Peyer's patch (tissue), 4 donors: Measurements from ENCODE around the gene MBLAC2. TPM values are rescaled to one million over a fixed set of nuclear protein-coding genes. Genes with fewer than 3 reads are reported as not detected.

Source experiments
- DNase-seq, 3 donors: peaks; one replicate each; pipeline ENCODE4 v3.0.0-alpha.2; 2017 to 2019
- H3K27ac ChIP-seq, 4 donors: fragments of 200-600 bp; sonication (generic); one replicate each; pipeline ENCODE4 v1.5.1; 2016 to 2019
- H3K27me3 ChIP-seq, 2 donors: fragments of 200-600 bp; sonication (generic); one replicate each; pipeline ENCODE4 v1.5.1; 2019
- H3K36me3 ChIP-seq, 3 donors: fragments of 200-600 bp; sonication (generic); one replicate each; pipeline ENCODE4 v1.5.1; 2016 to 2019
- H3K4me1 ChIP-seq, 4 donors: fragments of 200-600 bp; sonication (generic); one replicate each; pipeline ENCODE4 v1.5.1; 2016 to 2019
- H3K4me3 ChIP-seq, 4 donors: fragments of 200-600 bp; sonication (generic); 1 replicate in 3 of 4; 2 replicates in 1 of 4; pipeline ENCODE4 v1.5.1; 2016 to 2019; ENCODE audit warnings: mild to moderate bottlenecking in 1 of 4
- H3K9me3 ChIP-seq, 4 donors: fragments of 200-600 bp; sonication (generic); one replicate each; pipeline ENCODE4 v1.5.1; 2016 to 2019; ENCODE audit warnings: mild to moderate bottlenecking in 1 of 4
- POLR2A ChIP-seq, 2 donors: fragments of 450-650 bp; IDR thresholded peaks; one replicate each; pipeline ENCODE4 v1.5.1; 2017; ENCODE audit warnings: antibody characterized with exemption in 2 of 2, mild to moderate bottlenecking in 2 of 2, moderate library complexity in 2 of 2
- total RNA-seq, 4 donors: library from RNA; depleted of rRNA; stranded (reverse); fragments of >200 nt; gene quantifications; one replicate each; pipeline ENCODE4 v1.1.0, GENCODE V29; 2016
- TF ChIP-seq, protein P1 (sequence below), 6 experiments: fragments of 450-650 bp in 4 of 6; fragments of 200-600 bp in 2 of 6; sonication (generic) in 1 of 6; IDR thresholded peaks; one replicate each; pipeline ENCODE4 v1.5.1; 2017 to 2019; ENCODE audit warnings: antibody characterized with exemption in 6 of 6, mild to moderate bottlenecking in 3 of 6, moderate library complexity in 1 of 6

The MBLAC2 gene
- total RNA-seq, 4 donors from 2014 or later: 4.1 to 8.1 (median 5.0) TPM

GRCh38 chr5:90477073-90477472 lies 2.5 kb upstream of the MBLAC2 start:
- H3K27ac ChIP-seq: no peak overlapping the region
- TF ChIP-seq, protein P1, sequence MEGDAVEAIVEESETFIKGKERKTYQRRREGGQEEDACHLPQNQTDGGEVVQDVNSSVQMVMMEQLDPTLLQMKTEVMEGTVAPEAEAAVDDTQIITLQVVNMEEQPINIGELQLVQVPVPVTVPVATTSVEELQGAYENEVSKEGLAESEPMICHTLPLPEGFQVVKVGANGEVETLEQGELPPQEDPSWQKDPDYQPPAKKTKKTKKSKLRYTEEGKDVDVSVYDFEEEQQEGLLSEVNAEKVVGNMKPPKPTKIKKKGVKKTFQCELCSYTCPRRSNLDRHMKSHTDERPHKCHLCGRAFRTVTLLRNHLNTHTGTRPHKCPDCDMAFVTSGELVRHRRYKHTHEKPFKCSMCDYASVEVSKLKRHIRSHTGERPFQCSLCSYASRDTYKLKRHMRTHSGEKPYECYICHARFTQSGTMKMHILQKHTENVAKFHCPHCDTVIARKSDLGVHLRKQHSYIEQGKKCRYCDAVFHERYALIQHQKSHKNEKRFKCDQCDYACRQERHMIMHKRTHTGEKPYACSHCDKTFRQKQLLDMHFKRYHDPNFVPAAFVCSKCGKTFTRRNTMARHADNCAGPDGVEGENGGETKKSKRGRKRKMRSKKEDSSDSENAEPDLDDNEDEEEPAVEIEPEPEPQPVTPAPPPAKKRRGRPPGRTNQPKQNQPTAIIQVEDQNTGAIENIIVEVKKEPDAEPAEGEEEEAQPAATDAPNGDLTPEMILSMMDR (IDR thresholded peaks at IDR 0.05): no peak
- no peak for TF ChIP-seq POLR2A (IDR thresholded peaks at IDR 0.05)
- no peak for DNase-seq

DNA sequence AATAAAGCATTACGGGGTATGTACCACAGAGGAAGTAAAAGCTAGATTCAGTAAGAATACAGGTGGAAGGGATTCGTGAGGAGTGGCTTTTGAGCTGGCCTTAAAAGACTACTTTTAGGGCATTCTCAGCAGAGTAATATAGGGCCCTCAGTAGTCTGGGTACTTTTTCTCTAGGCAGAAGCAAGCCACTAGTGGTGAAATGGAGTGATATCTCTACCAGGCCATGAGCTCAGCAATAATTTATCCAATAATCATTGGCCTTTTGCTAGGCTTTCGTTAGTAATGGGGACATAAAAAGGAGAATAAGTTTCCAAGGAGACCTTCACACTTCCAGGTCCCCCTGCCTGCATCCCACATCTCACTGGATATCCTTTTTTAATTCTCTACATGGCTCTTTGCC lies 1.8 kb upstream of the MBLAC2 start:
- peaks cover 0 to 11% (median 0%) of the 10 kb centered on the region in 4 donors for H3K4me1 ChIP-seq
- H3K27ac ChIP-seq: no peak overlapping the region
- H3K9me3 ChIP-seq: no peaks in the 10 kb centered on the region
- H3K36me3 ChIP-seq: no peaks in the 10 kb centered on the region
- DNase-seq: no peak
- no peak for TF ChIP-seq POLR2A (IDR thresholded peaks at IDR 0.05)
- TF ChIP-seq, protein P1 (IDR thresholded peaks at IDR 0.05): no peak
- H3K27me3 ChIP-seq: no peaks in the 10 kb centered on the region
- no peak overlapping the region for H3K4me3 ChIP-seq

More at GRCh38 chr5:90477073-90477472, 2.5 kb upstream of the MBLAC2 start:
- Histone ChIP-seq H3K4me3 (no peak overlapping the region), H3K4me1 (peaks cover 0 to 11% (median 0%) of the 10 kb centered on the region in 4 donors), H3K27me3 (no peaks in the 10 kb centered on the region), H3K36me3 (no peaks in the 10 kb centered on the region), H3K9me3 (no peaks in the 10 kb centered on the region)

DNA sequence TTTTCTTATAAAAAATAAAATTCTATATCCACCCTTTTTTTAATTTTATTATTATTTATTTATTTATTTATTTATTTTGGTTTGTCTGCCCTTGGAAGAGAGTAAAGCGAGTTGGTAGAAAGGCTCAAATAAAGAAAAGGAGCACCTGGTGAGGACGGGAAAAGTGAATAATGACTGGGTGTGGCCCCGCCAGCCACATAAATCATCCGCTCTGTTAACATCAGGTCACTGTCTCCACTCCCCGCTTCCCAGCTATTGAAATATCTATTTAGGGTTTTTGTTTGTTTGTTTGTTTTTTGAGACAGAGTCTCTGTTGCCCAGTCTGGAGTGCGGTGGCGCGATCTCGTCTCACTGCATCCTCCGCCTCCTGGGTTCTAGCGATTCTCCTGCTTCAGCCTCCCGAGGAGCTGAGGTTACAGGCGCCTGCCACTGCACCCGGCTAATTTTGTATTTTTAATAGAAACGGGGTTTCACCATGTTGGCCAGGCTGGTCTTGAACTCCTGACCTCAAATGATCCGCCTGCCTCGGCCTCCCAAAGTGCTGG lies 937 bp upstream of the MBLAC2 start:
- no peak for DNase-seq
- TF ChIP-seq POLR2A (IDR thresholded peaks at IDR 0.05): no peak
- TF ChIP-seq, protein P1 (IDR thresholded peaks at IDR 0.05): no peak
- Histone ChIP-seq H3K4me1 (peaks cover 0 to 11% (median 0%) of the 10 kb centered on the region in 4 donors), H3K27ac (no peak overlapping the region), H3K4me3 (peak overlapping the region in 1 of 4 donors; percentile 87), H3K9me3 (no peaks in the 10 kb centered on the region), H3K27me3 (no peaks in the 10 kb centered on the region), H3K36me3 (no peaks in the 10 kb centered on the region)

DNA sequence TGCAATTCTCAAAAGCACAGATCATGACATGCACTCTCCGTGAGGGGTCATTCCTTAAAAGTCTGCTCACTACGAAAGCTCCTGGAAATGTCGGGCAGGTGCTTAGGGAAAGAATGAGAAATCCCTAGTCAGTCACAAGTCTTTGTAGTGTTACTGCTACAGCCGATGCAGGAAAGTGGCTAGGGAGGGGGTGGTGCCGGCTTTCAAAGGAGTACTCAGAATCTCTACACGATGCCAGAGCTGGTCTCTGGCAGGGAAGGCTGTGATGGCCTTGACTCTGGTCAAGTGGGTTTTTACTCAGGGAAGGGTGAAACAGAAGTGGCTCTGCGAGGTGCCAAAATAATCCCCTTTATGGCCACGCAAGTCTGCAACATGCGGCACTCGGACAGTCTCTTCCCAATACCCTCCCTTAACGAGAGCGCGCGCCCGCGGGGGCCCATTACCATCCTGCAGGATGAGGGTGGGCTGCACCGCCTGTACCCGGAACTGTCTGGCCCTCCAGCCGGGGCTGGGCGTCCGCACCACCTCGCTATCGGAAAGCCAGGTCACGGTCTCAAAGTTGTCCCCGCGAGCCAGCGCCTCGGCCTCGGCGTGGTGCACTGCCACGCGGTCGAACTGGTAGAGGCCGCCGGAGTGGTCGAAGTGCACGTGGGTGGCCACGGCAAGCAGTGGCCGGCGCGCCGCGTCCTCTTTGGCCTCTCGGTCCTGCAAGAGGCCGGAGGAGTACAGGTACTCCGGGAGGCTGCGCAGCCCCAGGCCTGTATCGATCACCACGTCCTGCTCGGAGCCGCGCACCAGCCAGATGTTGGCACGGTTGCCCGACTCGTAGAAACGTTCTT lies 956 bp downstream of the MBLAC2 start:
- Histone ChIP-seq H3K4me1 (peaks cover 0 to 11% (median 0%) of the 10 kb centered on the region in 4 donors), H3K4me3 (peak overlapping the region; percentile 57 to 87 (median 82)), H3K36me3 (no peaks in the 10 kb centered on the region), H3K27ac (peak overlapping the region; percentile 50 to 90 (median 78)), H3K9me3 (no peaks in the 10 kb centered on the region), H3K27me3 (no peaks in the 10 kb centered on the region)
- DNase-seq: peak in 1 of 3 donors; percentile 34
- TF ChIP-seq POLR2A (IDR thresholded peaks at IDR 0.05): no peak

GRCh38 chr5:90472783-90473395 lies 1.7 kb downstream of the MBLAC2 start:
- Histone ChIP-seq H3K27ac (peak overlapping the region in 2 of 4 donors; percentile 84 to 90), H3K9me3 (no peaks in the 10 kb centered on the region), H3K4me1 (peaks cover 0 to 11% (median 0%) of the 10 kb centered on the region in 4 donors), H3K27me3 (no peaks in the 10 kb centered on the region), H3K36me3 (no peaks in the 10 kb centered on the region), H3K4me3 (peak overlapping the region; percentile 57 to 87 (median 82))
- TF ChIP-seq POLR2A (IDR thresholded peaks at IDR 0.05): no peak
- TF ChIP-seq, protein P1 (IDR thresholded peaks at IDR 0.05): no peak
- no peak for DNase-seq

GRCh38 chr5:90461288-90461687 lies 13.3 kb downstream of the MBLAC2 start:
- TF ChIP-seq POLR2A (IDR thresholded peaks at IDR 0.05): no peak
- TF ChIP-seq, protein P1 (IDR thresholded peaks at IDR 0.05): no peak
- Histone ChIP-seq H3K9me3 (no peaks in the 10 kb centered on the region), H3K4me1 (no peaks in the 10 kb centered on the region), H3K27me3 (no peaks in the 10 kb centered on the region), H3K27ac (no peak overlapping the region), H3K4me3 (no peak overlapping the region), H3K36me3 (no peaks in the 10 kb centered on the region)
- no peak for DNase-seq
